HG02798 (cell line): ENCODE measurements around the gene RAB1B.
A peak's percentile ranks its signal among the peaks of the same experiment; 100 is the strongest.

ENCODE experiments used
- ATAC-seq: cut with Tn5 transposase; IDR thresholded peaks from one replicate; pipeline ENCODE4 v1.9.1; 2021; ENCODE audit warnings: mild to moderate bottlenecking; ENCODE audit not compliant: unreplicated experiment, poor library complexity

Gene RAB1B

GRCh38 chr11:66268244-66268951 is at the start of gene RAB1B:
TSS of gene RAB1B (plus strand) at chr11:66268639. CDS start at chr11:66268680, 41 bp downstream.
- peak; percentile 81 for ATAC-seq

DNA sequence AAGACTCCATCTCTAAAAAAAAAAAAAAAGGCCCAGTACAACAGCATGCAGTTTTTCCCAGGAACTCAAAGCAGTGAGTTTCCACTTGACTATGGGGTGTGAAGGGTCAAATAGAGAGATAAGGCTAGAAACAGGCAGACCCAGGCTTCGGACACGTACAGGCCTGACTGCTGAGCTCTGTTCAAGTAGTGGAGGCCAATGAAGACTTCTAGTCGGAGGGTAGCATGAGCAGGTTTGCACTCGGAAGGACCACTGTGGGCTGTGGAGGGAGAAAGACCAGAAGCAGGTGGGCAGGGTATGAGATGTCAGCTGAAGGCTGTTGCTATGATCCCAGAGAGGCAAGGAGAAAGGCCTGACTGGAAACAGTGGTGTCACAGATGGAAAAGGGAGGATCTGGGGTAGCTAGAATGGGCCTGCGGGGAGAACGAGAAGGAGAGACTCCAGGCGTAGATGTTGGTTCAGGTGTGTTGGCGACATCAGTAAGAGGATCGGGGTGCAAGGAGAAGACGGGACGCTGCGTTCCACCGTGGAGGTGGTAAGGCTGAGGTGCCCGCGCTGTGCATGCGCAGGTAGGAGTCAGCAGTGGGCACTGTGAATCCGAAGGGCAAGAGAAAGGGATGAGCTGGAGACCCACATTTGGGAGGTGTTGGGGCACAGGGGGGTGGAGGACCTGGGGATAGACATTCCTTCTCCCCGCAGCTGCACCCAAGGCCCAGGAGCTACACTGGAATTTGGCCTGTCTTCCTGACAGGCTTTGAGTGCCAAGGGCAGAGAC is 49.4 kb upstream of the RAB1B start:
- ATAC-seq, result no peak

- no peak for ATAC-seq
These were observed 48.4 kb upstream of the RAB1B start for GRCh38 chr11:66219846-66220565.

DNA sequence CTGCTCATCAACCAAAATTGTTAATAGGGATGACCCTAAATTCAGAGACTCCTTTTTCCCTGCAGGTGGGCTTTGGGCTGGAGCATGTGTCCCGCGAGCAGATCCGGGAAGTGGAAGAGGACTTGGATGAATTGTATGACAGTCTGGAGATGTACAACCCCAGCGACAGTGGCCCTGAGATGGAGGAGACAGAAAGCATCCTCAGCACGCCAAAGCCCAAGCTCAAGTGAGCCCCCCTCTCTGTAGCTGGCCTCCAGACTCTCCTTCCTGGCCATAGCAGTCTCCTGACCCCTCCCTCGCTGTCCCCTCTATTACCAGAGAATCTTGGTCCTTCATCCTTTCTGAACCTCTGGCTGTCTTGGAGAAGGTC is 47.9 kb upstream of the RAB1B start:
- ATAC-seq, result no peak

DNA sequence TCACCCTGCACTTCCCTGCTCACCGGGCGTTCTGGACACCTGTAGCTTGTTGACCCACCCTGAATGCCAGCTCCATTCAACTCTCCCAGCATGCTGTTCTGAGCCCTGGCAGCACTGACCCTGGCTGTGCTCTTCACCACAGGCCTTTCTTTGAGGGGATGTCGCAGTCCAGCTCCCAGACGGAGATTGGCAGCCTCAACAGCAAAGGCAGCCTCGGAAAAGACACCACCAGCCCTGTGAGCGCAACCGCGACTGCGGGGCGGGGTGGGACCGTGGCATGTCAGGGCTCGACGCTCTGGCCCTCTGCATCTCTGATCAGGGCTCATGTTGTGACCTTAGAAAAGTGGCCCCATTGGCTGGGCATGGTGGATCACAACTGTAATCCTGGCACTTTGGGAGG is 47.4 kb upstream of the RAB1B start:
- ATAC-seq, result no peak

DNA sequence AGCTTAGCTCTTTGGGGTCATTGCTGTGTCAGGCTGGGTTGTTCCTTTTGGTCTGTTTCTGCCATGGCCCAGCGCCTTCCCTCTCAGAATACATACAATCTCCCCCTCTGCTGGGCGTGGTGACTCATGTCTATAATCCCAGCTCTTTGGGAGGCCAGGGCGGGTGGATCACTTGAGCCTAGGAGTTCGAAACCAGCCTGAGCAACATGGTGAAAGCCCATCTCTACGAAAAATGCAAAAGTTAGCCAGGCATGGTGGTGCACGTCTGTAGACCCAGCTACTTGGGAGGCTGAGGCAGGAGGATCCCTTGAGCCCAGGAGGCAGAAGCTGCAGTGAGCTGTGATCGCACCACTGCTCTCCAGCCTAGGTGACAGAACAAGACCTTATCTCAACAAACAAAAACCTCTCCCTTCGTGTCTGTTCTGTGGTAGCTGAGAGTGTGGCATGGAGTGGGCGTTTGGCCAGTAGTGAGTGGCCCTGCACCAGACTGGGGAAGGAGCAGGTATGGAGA is 46.7 kb upstream of the RAB1B start:
- ATAC-seq, result no peak

DNA sequence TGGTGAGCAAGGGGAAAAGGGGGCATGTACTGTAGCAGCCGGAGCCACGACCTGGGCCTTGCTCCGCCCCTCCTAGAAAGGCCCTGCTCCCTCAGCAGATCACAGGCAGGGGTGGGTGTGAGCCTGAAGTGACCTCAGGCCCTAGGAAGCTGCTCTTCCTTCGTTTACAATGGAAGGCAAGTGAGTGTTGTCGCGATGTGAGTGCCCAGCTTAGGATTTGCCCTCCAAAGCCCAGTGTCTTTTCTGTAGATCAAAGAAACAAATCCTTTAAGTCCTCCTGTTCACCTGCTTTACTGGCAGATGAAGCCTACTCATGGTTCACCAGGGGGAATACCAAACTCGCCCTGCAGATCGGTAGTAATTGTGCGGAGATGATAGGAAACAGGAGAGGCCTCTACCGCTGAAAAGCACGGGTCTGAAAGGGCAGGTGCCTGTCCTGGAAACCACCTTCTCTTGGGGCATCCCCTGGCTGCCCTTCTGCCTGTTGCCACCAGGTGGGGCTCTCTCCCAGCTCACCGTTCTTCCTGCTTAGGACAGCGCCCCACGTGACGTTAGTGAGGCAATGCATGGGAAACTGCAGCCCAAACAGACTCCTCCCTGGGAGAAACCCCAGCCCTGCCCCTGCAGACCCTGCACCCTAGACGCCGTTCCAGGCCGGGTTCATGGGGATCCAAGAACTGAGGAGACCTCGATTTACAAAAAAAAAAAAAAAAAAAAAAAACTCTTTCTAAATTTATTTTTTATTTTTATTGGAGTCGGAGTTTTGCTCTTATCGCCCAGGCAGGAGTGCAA is 45.9 kb upstream of the RAB1B start:
- ATAC-seq, result peak; percentile 90

GRCh38 chr11:66224226-66224855 is 44.1 kb upstream of the RAB1B start:
- no peak for ATAC-seq

GRCh38 chr11:66225066-66225465 is 43.4 kb upstream of the RAB1B start:
- no peak for ATAC-seq

DNA sequence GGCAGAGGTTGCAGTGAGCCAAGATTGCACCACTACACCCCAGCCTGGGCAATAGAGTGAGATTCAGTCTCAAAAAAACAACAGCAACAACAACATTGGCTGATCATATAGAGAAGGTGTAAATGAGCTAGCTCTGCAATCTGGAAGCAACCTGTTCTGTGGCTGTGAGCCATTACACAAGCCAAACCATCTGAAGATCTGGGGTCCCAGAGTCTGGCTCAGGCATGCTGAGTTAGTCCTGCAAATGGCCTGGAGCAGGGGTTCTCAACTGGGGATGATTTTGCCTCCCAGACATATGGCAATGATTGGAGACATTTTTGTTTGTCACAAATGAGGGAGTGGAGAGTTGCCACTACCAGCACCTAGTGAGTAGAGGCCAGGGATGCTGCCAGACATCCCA is 42.3 kb upstream of the RAB1B start:
- no peak for ATAC-seq

GRCh38 chr11:66227700-66228099 is 40.7 kb upstream of the RAB1B start:
- no peak for ATAC-seq

- no peak for ATAC-seq
These were observed 39.9 kb upstream of the RAB1B start for GRCh38 chr11:66228521-66228920.

DNA sequence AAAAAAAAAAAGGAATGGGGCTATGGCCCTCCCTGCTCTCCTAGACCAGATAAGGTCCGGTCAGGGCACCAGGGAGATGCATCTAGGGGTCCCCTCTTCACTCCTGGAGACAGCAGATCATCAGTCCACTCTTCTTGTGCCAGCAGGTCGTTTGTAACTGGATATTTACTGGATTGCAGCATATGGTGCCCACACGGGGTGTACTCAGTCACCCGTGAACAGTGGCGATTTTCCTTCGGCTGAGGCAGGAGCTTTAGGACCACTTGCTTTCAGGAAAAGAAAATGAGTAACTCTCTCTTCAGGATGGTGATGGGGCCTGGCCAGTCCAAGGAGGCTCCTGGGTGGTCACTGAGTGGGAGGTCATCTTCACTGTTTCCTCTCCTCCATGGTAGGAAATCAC is 38.3 kb upstream of the RAB1B start:
- no peak for ATAC-seq

DNA sequence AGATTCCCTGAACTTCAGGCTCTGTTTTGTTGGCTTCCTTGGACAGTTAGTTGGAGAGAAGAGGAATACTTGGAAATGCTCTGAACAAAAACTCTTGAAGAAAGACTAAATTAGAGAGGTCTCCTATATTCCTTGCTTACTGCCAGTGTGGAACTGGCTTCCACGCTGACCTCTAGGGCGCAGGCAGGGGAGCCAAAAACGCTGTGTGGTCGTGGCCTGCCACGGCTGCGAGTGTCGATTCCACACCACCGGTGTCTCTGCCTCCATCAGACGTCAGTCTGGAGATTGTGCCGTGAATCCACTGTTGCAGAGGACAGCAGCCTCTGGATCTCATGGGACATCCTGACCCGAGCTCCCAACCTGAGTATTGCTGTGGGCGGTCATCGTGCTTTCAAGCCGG is 37.5 kb upstream of the RAB1B start:
- ATAC-seq, result no peak

- ATAC-seq, result no peak
These were observed 36.9 kb upstream of the RAB1B start for GRCh38 chr11:66231561-66231960.

GRCh38 chr11:66232769-66233168 is 35.7 kb upstream of the RAB1B start:
- no peak for ATAC-seq

- ATAC-seq, result no peak
These were observed 35.1 kb upstream of the RAB1B start for GRCh38 chr11:66233301-66233700.

GRCh38 chr11:66235141-66235540 is 33.3 kb upstream of the RAB1B start:
- no peak for ATAC-seq

DNA sequence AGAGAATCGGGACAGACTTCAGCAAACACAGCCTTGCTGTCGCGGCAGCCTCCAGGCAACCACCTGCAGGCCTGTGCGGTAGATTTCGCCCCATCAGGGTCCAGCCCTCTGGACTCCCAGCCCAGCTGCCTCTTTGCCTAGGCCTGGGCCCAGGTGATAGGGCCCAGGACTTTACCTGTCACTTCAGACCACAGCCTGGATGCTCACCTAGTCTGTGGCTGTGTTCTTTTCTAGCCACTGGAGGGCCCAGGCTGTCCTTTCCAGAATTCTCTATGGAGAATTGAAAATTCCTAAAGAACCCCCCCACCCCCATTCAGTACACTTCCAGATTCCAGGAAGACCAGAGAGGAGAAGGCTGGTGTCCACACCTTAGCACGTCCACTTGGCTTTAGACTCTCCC is 30.6 kb upstream of the RAB1B start:
- no peak for ATAC-seq
